Bone marrow (tissue), 2 donors: ENCODE results near the gene TCF12.

Experiments
- DNase-seq, 2 donors: peaks; one replicate each; lab custom pipeline; 2025; lab: John Stamatoyannopoulos, UW

The TCF12 gene

DNA sequence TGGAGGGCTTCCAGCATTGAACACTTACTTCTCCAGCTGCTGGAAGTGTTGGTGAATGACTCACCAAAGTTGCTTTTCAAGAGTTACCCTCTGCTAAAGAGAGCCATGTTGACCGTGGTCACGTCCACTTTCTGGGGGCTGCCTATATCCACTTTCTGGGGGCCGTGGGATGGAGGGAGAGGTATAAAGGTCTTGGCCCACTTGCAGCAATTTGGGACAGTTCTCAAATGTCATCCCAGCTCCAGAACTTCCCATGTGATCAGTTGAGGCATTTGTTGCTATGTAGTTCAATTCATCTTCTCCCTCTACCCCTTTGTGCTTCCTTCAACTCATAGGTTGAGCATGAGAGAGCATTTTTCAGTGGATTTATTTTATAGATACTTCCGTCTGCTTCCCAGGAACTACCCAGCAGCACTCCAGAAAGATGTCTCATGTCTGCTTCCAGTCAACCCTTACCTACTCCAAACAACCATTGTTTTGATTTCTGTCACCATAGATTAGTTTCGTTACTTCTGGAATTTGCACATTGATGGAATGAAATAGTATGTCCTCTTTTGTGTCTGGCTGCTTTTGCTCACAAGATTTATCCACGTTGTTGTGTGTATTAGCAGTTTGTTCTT, 130.6 kb downstream of the TCF12 start:
- no peak for DNase-seq

DNA sequence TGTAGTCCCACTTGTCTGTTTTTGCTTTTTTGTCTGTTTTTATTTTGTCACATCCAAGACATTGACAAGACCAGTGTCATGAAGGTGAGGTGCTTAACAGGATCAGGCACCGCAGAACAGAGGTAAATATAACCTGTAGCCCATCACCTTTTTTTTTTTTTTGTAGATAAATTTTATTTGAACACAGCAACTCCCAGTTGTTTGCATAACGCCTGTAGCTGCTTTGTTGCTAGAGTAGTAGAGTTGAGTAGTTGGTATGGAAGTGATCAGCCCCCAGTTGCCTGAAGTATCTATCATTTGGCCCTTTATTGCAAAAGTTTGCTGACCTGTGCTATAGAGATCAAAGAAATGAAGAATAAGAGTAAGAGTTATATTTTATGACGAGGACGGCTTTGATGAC, 135.0 kb downstream of the TCF12 start:
- no peak for DNase-seq

DNA sequence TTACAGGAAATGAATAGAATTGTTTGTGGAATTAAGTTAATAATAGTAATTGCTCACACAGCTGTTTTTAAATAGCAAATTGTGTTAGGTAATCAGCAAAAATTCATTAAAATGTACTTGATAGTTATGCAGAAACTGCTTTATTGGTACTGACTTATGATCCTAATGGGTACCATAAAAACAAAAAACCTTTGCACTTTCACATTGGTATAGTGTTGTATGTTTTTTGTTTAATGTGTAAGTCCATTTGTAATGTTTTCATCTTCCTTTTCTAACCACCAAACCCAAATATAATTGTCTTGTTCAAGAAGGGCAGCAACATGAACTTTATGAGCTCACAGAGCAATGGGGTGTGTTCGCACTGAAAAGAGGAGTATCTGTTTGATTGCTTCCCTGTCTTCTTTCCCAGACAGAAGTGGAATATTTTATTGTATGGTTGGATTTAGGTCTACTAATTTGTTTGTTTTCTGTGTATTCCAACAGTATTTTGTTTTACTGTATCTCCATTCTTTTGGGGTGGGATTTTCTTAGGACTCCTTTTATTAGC, 135.8 kb downstream of the TCF12 start:
- DNase-seq, result no peak

DNA sequence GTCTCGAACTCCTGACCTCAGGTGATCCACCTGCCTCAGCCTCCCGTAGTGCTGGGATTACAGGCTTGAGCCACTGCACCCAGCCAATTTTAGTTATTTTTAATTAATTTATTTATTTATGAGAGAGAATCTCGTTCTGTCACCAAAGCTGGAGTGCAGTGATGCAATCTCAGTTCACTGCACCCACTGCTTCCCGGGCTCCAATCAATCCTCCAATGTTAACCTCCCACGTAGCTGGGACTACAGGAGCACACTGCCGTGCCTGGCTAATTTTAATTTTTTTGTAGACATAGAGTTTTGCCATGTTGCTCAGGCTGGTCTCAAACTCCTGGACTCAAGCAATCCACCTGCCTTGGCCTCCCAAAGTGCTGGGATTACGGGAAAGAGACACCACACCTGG, 137.9 kb downstream of the TCF12 start:
- DNase-seq, result no peak

DNA sequence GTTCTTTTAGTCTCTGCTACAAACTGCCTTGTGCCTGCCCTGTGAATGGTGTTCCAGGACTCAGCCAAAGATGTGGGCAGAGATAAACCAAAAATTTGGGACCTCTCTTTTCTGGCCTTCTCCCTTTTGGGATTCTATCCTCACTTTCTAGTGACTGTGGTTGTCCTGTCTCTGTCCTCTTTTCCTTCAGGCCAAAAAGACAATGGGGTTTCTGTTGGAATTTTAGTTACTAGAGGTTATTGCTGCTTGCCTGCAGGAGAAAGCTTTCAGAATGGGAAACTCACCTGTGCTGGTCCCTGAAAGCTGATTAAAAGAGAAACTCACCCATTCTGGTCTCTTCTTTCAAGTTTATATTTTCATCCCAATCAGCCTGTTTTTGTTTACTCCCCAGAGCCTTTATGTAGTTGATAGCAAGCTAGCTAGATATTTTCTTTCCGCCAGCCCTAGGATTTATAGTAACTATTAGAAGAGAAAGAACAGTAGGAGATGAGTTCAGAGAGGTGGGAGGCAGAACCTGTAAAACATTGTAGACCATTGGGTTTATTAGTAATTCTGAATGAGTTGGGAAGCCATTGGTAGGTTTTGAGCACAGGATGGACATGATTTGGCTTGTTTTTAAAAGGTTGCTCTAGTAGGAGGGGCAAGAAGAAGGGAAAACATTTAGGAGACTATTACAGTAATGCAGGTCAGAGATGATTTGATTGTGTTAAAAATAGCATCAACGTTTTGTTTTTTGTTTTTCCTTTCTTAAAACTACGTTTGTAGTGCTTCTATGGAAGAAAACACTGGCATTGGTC, 138.9 kb downstream of the TCF12 start:
- DNase-seq, result no peak

DNA sequence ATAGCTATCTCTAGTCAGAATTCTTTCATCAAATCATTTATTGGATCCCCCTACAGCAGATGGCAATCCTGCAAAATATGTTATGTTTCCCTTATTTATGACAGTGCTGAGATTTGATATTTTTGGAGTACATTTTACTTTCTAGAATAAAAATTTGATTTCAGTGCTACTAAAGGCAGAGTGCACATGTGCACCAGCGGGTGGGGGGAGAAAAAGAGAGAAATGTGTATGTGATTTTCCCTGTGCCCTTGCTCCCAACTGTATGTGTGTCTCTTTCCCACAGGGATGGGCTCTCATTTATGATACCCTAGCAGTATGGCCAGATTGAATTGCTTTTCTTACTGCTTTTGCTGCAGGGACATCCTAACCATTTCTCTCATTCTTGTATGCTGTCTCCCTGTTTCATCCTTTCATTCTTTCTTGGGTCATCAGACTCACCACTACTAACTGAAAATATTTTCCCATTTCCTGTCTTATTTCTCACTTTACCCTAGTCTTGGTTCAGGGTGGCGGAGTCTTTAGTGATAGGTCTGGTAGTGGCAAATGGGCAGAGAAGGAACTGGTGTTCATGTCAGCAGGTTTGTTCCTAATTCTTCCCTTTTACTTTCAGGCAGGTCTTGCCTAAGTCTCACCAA, 140.7 kb downstream of the TCF12 start:
- DNase-seq, result no peak

DNA sequence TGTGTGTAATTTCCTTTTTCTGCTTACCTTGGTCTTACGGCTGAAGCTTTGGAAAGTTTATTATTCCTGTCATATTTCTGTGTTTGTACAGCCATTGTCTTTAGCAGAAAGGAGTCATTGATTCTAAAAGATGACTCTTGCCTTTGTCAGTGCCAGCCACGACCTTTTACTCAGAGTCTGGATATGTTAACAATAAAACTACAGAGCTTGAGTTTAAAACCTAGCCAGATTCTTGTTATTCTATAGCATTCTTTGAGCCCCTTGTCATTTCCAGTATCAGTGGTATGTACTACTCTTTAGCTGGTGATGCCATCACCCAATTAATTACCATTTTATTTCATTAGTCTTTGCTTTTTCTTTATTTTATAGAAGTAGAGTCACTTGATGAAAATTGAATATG, 142.4 kb downstream of the TCF12 start:
- DNase-seq, result no peak

DNA sequence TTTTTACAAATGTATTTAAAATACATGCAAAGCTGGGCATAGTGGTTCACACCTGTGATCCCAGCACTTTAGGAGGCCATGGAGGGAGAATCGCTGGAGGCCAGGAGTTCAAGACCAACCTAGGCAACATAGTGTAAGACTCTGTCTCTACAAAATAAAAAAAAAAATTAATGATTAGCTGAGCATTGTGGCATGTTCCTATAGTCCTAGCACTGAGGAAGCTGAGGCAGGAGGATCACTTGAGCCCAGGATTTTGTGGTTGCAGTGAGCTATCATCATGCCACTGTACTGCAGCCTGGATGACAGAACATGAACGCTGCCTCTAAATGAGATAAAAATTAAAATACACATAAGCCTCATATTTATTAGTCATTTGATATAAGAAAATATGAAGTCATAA, 142.8 kb downstream of the TCF12 start:
- DNase-seq, result no peak

DNA sequence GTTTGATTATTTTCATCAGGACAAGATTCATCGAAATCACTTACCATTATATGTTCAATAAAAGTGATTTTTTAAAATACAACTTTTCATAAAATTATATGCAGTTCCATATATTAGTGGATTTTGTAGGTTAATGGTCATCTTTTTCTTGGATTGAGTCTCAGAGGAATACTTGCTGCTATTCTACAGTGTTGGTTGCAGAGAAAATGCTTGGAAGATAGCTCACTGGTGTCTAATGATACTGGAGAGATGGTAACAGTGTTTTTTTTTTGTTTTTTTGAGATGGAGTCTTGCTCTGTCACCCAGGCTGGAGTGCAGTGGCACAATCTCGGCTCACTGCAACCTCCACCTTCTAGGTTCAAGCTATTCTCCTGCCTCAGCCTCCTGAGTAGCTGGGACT, 143.3 kb downstream of the TCF12 start:
- no peak for DNase-seq

DNA sequence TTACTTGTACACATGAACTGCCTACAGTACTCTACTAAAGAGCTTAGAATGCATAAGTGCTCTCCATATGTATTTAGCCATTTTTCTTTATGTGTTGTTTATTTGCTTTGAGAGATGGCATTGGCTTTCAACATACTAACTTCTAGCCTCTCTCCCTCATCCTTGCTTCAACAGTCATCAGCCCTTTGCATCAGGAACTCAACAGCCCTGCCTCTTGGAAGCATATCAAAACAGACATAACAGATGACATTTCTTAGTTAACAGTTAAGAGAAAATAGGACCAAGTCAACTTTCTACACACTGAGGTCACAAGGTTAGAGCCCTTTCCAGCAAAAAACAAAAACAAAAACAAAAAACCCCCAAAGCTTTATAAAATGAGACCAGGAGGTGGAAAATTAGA, 145.6 kb downstream of the TCF12 start:
- DNase-seq, result no peak

DNA sequence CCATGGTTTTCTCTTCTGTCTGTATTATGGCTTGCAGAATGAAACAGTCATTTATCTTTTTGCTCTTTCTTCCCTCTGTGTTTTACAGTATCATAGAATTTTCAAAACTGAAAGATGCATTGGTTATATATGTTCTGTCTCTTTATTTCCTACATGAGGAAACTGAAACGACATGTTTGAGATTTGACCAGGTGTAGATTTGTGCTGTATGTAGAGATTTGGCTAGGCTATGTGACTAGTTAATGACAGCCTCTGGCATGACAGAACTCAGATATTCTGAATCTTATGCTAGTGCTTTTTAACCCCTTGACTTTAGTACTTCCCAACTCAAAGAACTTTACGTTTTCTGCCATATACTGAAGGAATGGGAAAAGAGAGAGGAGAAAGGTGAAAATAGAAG, 151.0 kb downstream of the TCF12 start:
- no peak for DNase-seq

DNA sequence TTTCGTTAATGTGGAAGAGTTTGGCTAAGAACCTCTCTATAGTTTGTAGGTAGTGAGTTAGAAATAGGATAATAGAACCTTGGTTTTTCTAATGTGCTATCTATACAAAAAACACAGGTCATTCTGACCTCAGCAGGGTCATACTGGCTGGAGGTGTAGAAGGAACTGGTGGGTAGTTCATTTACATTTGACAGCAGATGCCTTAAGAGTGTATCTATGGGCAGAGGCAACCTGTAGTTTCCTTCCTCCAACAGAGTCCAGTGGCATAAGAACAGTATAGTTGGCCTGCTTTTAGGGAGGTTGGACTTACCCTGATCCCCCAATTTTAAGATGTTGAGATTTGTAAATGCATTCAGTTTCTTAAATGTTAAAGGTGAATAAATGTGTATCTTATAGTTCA, 152.2 kb downstream of the TCF12 start:
- no peak for DNase-seq

DNA sequence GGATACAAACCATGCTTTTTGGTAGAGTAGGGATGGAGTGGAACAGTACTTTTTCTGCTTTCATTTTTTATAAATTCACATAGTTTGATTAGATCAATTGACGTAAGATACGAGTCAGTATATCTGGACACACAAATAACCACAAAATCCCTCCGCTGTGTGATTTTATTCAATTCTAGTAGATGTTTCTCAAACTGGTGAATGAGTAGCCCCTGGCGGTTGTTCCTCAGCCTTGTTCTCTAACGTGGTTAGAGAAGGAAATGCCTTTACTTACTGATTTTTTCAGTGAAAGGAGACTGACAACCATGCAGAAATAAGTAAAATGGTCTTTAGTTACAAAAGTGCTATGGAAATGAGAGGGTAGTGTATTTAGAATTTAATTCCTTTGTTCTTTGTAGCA, 161.0 kb downstream of the TCF12 start:
- peak in 1 of 2 donors; percentile 27 for DNase-seq

DNA sequence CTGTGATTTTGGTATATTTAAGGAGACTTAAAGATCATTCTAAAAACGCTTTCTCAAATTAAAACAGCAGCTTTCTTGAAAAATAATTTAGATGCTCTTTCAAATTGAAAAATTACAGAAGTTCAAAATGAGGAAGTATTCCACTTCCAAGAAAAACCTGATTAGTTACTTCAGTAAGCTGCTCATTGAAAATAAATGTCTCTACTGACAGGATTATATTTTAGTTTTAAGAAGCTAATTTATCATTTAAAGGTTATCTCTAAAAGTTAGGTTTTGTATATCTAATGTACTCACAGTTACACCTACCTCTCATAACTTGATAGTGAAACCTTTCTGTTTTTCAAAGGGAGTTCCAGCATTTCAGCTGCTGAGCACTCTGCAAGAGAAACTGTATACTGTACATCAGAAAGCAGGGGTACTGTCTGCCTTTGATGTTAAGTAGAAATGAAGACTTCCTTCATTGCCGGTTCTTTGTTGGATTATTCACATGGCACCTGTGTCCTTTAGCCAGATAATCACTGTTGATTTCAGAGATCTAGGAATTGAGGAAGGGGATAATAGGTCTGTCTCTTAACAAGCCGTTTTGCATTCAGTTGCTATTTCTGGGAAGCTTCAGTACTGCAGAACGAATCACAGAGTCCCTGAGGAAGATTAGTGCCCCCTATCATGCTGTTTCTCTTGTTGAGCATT, 161.6 kb downstream of the TCF12 start:
- DNase-seq, result peak in 1 of 2 donors; percentile 42

DNA sequence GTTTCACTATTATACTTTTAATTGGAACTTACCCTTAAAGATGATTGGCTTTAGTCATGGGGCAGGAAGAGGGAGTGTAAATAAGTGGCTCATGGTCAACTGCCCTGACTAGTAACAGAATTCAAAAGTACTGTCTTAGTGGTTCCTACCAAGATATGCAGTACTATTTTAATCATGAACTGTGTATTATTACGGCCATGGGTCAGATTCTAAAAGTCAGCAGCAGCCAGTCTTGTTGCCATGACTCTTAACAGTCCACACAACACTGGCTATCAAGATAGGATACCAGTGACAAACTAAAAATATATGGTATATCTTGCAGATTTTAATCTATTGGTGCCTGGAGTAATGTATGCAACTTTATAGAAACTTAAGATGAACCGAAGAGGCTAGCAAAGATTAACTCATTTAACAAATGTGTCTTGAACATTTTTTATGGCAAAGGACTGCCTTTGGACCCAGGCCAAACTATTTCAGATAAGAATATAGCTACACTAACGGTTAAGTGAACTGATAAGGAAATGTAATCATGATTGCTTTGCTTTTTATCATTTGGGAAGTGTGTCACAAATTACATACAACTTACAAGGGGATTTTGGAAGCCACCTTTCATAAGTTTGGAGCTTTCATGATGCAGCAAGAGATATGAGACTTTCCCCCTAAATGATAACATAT, 163.7 kb downstream of the TCF12 start:
- DNase-seq, result no peak

DNA sequence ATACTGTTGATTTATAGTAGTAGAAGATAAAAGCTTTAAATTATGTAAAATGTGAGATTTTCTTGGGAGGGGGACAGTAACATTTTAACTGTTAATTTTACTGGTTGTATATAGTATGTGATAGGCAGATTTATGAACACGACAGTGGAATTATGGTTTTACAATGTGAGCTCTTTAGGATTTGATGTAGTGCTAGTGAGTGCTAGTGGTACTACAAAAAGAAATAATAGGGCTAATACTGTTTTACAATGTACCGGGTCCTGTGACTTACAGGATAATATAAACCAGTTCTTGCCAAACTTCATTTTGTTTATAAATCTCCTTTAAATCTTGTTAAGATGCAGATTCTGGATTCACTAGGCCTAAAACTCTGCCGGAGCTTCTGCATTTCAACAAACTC, 165.7 kb downstream of the TCF12 start:
- no peak for DNase-seq

DNA sequence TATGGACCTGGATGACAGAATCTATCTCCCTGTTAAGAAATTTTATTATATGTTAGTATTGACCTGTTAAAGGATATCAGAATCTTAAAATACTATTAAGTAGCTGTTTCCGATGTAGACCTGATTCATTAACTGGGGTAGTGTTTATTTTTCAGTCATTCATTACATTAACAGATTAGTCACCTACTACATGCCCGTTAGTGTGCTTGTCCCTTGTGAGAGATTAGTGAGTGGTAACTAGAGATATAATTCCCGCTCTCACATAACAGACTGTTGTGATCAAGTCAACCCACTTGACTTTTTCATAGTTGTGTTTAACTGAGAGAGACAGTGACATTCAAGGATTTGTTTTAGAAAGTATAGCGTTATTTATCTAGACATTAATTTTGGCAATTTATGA, 166.8 kb downstream of the TCF12 start:
- DNase-seq, result no peak

DNA sequence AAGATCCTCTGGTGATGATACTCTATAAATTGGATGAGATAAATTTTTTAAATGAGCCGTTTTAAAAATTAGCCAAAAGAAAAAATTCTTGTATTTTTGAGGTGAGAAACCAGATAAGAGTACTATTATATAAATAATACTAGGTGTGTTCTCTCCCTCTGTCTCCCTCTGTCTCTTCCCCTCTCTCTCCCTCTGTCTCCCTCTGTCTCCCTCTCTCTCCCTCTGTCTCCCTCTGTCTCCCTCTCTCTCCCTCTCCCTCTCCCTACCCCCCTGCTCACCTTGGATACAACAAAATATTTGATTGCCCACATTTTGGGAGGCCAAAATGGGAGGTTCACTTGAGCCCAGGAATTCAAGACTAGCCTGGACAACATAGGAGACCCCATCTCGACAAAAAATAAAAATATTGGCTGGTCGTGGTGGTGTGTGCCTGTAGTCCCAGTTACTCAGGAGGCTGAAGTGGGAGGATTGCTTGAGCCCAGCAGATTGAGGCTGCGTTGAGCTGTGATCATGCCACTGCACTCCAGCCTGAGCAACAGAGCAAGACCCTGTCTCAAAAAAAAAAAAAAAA, 168.5 kb downstream of the TCF12 start:
- no peak for DNase-seq

DNA sequence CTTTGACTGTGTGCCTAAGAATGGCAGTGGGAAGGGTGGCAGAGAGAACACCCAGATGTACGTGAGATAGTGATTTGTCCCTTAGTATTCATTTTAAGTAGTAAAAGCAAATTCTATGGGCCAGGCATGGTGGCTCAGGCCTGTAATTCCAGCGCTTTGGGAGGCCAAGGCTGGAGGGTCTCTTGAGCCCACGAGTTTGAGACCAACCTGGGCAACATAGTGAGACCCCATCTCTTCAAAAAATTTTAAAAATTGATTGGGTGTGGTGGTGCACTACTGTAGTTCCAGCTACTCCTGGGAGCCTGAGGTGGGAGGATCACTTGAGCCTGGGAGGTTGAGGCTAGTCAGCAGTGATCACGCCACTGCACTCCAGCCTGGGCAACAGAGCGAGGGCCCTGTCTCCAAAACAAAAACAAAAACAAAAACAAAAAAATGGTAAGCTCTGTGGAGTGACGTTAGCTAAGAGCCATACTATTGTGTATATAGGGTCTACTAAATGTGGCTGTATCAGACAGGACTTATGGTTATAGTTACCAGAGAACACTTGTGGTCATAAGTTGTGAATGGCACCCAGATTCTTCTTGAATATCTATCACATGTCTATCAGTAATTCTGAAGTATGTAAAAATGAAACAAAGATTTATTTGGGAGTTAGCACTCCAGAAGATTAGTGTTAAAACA, 171.5 kb downstream of the TCF12 start:
- DNase-seq, result no peak

DNA sequence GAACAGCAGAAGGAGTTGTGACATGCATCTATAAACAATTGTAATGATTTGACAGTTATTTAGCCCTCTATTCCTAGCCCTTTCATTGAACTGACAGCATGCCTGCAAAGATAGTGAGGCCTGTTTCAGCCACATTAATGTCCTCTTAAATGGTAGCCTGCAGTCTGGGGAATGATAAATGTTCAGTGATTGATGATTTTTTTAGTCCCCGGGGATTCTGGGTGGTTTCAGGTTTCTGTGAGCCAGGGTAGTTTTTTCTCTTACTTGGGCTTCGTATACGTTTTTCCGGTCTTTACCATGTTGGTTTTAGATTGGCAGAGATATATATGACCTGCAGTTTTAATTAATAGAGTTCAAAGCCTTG, 172.0 kb downstream of the TCF12 start:
- DNase-seq, result no peak

DNA sequence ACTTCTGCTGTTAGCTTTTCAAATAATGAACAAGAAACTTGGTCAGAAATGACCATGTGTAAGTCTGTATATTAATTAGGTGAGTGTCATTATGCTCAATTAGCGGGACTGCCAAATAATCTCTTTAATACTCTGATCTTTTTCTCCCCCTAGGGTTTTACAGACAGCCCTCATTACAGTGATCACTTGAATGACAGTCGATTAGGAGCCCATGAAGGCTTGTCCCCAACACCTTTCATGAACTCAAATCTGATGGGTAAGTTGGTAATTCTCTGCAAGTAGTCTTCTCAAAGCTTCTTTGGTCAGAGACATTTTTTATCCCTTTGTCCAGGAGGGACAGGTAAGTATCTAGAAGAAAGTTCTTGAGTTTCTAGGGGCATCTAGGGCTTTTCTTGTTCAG, 173.2 kb downstream of the TCF12 start:
- DNase-seq, result no peak
